ENCODE data around the gene MUSTN1.

- TF ChIP-seq CTCF (conservative IDR thresholded peaks at IDR 0.05; ENCODE audit: low read depth in 2 of 2) (no peak), POLR2AphosphoS5 (IDR thresholded peaks at IDR 0.05; ENCODE audit: low read depth) (no peak), EZH2 (IDR thresholded peaks at IDR 0.05; ENCODE audit: low read depth, unreplicated experiment) (no peak), JUNB (IDR thresholded peaks at IDR 0.05; ENCODE audit: unreplicated experiment) (no peak), CREB1 (CRISPR knock-in tag; IDR thresholded peaks at IDR 0.05; ENCODE audit: low read depth) (no peak), EZH2phosphoT487 (IDR thresholded peaks at IDR 0.05; ENCODE audit: unreplicated experiment) (no peak)
Observed at GRCh38 chr3:52790741-52791140, 44.1 kb downstream of the MUSTN1 start.

Data from GM23338 (cell line).